Kidney capillary endothelial cell (primary cell): ENCODE results near the gene EGFL7.
"Not testable (repeated sequence)": the region's sequence is repeated elsewhere in the genome, so short reads cannot be mapped to it uniquely, and the experiment has no call there.

Experiments used
- DNase-seq: peaks from one replicate; pipeline ENCODE4 v3.0.0-alpha.2; 2018; ENCODE audit warnings: low spot score

EGFL7 gene

DNA sequence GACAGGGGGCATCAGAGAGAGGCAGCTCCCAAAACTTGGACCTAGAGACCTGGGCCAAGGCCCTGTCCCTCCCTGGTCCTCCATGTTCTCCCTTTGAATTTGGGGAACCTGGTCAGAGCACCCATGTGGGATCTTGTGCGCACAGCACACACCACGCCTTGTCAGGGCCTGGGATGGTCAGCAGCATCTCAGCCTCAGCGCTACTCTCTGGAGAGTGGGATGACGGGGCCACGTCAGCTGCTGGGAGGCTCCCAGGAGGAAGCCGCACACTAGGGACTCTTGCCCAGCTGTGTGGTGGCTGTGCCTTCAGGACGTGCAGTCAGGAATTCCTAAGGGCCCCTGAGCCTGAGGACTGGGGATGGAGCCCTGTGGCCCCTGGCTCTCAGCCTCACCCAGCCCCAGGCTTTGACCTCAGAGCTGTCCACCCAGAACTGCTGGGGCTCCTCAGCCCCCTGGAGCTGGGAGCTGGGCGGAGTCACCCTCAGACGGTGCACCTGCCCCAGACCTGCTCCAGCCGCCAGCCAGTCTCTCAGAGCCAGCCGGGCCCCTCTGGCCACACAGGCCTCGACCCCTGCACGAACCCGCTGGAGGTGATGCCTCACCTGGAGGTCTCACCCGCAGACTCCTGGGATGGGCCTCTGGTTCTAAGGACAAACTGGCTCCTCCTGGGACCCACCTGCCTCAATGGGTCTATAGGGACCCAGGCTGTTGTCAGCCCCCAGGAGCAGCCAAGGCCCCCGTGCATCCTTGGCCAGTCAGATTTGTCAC is 38.3 kb upstream of the EGFL7 start:
- no peak for DNase-seq

DNA sequence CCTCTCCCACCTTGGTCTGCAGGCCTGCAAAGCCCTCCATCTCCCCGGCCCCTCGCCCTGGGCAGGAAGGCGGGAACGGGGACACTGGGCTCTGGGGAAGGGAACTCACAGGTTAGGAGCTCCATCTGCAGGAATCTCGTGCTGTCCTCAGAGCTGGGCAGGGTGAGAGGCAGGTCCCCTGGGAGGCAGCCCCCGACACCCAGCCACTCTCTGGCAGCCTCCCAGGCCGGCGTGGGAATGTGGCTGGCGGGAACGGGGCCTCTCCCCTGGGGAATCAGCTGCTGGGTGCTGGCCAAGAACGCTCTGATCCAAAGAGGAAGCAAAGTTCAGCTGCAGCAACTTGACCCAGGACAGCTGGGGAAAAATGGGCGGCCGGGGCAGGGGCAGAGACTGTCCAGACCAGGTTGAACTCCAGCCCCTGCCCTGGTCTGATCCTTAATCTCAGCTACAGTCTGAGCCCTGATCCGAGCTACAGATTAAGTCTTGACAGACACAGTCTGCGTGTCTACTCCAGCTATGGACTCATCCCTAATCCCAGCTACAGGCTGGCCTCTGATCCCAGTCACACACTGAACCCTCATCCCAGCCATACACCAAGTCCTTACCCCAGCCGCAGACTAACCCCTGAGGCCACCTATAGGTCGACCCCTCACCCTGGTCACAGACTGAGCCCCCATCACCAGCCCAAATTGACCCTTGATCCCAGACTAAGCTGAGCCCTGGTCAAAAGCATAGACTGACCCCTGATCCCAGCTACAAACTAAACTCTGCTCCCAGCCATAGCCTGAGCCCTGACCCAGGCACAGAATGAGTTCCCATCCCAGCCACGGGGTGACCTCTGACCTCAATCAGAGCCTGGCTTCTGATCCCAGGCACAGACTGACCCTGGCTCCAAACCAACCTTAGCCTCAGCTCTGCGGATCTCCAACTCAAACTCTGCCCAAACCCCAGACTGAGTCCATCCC is 37.3 kb upstream of the EGFL7 start:
- DNase-seq: peak; percentile 45

DNA sequence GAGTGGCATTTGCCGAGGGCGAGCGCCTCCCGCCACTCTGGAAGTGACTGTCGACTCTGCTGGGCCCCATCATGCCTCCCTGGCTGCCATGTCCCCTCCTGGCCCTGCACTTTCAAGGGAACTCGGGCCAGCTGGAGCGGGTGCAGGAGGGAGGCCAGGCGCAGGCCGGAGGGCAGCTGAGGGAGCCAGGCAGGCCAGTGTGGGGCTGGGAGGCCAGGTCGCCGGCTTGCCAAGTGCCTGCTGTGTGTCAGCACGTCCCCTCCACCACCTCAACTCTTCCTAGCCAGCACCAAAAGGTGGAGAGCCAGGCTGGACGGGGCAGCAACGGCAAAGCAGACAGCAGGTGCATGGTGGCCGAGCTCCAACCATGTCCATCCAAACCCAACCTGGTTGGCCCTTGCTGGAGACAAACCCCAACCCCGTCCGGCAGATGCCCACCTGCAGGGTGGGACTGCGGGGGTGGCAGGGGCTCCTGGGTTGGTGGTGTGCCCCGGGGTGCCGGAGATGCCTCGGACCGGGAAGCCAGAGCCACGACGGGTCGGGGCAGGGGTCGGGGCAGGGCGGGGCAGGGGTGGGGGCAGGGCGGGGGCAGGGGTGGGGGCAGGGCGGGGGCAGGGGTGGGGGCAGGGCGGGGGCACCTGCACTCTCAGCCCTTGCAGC is 36.5 kb upstream of the EGFL7 start:
- no peak for DNase-seq

DNA sequence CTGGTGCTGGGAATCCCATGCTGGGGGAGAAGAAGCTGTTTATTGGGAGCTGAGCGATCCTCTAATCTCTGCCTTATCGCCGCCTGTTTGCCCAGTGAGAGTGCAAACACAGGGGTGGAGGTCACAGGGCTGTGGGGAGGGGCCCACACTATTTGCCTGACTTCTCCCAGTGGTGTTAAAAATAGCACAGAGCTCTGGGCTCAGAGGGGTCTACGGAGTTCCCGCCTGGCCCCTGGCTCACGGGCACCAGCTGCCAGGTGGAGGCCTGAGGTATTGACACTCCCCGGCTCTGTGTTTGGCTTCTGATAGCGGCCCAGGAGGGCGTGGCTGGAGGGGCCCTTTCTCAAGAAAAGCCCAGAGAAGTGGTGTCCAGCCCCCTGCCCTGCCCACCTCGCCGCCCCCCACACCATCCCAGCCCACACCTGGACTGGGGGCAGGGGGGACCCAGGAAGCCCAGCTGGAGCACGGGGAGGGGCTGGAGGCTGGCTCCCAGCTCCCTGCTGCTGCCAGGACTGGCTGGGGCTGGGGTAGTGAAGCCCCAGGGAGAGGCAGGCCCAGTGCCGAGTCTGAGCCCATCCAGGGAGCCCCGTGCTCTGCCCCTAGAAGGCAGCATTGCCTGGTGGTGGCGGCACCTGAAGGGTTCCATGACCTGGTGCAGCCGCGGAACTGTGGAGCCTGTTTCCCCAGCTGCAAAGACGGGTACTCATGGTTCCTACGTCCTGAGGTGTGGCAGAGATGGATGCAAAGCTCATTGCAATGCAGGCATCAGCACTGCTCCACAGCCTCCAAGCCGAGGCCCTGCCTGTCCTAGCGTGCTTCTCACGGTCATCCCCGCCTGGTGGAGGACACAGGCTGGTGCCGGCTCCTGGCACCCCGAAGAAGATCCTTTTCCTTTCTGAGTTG is 35.7 kb upstream of the EGFL7 start:
- no peak for DNase-seq

DNA sequence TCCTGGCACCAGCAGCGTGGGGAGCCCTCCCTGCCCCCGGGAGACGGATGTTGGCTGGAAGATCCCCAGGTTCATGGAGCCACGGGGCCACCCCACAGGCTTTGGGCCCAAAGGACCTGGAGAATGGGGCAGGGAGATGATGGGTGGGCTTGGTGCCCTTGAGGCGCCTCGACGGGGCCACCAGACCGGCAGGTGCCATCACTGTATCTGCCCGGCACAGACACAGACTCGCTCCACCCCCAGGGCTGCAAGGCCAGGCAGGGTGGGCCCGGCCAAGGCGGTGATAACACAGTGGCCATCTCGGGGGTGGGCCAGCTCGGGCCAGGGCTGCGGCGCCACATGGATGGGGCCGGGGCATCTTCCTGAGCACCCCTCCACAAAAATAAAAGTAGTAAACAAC is 35.0 kb upstream of the EGFL7 start:
- DNase-seq: no peak

DNA sequence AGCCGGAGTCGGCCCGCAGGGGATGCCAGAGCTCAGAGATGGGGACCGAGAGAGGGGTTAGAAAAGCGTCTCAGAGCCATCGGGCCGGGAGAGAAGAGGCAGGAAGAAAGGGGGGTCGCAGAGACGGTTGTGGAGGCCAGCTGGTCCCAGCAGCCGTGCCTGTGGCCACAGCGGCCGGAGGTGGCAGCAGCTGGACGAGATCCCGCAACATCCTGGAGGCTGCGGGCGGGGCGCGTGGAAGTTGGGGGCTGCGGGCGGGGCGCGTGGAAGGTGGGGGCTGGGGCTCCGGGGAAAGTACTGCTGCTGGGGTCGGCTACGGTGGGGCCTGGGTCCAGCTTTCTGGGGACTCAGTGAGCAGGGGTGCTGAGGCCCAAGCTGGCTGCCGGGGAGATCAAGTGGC is 34.4 kb upstream of the EGFL7 start:
- DNase-seq: no peak

DNA sequence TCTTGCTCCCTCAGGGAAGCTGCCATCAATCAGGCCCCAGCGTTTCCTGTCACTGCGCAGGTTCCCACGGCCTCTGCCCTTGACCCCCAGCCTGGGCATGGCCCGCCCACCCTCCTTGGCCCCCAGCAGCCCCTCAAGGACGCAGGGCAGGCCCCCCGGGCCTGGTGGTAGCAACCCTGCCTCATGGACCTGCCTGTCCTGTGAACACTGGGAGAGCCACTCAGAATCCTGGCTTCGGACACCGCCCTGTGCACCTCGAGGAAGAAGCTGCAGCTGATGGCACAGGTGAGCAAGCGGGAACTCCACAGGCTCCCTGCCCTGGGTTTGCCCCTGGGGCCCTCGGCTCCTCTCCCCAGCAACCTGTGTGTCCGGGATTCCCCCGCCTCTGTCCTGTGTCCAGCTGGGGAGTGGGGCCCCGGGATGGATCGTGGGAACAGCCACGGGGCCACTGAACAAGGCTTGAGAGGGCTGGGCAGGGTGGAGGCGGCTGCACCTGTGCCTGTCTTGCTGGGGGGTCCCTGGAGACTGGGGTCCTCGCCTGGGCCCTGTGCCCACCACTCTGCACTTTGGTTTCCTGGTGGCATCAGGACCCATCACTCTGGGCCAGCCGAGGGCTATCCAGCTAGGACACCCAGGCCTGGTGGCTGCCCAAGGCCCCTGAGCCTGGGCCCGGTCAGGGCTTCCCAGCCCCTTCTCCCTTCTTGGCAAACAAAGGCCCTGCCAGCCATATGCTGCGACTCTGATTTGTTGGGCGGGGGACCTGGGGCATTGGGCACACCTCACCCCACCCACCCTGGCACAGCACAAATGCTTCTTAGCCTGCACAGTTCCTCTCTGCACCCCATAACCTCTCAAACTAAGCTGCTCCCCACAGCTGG is 33.5 kb upstream of the EGFL7 start:
- DNase-seq: no peak

DNA sequence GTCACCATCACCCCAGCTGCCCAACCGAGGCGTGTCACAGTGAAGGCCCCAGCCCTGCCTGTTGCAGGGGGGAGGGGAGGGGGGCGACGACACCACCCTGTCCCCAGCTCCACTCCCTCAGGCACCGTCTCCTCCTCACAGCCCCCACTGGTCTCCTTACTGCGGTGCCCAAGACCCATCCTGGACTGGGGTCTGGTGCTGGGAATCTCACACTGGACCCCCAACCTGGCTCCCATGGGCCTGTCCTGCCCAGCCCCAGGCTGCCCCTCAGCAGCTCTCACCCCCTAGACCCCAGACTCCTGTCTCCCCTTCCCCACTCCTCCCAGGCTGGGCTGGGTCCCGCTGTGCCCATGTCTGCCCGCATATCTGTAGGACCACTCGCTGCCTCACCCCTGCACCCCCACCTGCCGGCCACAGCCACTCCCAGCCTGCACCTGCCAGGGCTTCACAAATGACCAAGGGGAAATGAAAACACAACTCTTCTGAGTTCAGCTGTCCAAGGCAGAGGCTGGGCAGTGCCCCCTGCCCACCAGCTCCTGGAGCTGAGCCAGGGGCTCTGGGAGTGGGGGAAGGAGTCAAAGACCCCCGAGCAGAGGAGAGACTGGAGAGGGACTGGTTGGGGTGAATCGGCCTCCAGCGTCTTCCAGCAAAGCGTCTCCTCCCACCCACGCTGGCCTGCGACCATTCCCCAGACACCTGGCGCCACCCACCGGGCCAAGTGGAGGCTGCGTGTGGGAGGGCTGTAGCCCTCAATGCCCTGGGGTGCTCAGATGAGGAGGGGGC is 32.6 kb upstream of the EGFL7 start:
- peak; percentile 47 for DNase-seq

DNA sequence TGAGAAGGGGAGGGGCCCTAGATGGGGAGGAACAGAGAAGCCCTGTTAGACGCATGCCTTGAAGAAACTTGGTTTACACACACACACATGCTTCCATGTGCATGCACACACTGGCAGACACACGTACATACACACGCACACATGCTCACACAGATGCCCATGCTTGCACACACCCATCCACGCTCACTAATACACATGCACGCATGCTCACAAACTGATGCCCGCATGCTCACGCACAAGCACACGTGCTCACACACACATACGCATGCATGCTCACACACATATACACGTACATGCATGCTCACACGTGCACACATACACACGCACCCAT is 32.1 kb upstream of the EGFL7 start:
- DNase-seq: no peak

DNA sequence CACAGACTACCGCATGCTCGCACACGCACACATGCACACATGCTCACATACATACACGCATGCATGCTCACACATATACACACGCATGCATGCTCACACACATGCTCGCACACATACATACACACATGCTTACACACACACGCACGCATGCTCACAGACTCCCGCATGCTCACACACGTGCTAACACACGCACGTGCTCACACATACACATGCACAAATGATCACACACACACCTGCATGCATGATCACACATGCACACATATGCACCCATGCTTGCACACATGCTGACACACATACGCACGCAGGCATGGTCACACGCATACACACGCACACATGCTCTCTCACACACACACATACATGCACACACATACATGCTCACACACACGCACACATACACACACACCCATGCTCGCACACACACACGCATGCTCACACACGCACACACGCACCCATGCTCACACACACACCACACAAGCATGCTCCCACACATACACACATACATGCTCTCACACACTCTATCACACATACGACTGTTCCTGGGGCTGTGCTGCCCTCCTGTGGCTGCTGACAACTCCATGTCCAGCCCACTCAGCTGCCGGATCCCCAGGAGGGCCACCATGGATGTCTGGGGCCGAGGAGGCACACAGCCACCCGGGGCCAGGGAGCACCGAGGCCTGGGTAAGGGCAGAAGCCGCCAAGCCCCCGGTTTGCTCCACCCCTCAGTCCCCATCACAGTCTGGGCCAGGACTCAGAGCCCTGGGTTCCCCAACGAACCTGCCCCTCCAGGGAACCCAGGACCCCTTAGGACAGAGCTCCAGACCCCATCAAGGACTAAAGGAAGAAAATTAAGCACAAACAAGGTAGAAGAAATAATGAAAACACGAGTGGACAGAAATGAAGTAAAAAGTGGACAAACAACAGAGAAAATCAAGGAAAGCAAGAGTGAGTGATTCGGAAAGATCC is 31.4 kb upstream of the EGFL7 start:
- peak; percentile 67 for DNase-seq

DNA sequence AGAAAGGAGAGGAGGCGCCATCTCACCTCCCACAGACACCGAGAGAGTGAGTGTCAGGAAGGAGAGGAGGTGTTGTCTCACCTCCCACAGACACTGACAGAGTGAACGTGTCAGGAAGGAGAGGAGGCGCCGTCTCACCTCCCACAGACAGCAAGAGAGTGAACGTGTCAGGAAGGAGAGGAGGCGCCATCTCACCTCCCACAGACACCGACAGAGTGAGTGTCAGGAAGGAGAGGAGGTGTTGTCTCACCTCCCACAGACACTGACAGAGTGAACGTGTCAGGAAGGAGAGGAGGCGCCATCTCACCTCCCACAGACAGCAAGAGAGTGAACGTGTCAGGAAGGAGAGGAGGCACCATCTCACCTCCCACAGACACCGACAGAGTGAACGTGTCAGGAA is 30.6 kb upstream of the EGFL7 start:
- DNase-seq: not testable (repeated sequence)

DNA sequence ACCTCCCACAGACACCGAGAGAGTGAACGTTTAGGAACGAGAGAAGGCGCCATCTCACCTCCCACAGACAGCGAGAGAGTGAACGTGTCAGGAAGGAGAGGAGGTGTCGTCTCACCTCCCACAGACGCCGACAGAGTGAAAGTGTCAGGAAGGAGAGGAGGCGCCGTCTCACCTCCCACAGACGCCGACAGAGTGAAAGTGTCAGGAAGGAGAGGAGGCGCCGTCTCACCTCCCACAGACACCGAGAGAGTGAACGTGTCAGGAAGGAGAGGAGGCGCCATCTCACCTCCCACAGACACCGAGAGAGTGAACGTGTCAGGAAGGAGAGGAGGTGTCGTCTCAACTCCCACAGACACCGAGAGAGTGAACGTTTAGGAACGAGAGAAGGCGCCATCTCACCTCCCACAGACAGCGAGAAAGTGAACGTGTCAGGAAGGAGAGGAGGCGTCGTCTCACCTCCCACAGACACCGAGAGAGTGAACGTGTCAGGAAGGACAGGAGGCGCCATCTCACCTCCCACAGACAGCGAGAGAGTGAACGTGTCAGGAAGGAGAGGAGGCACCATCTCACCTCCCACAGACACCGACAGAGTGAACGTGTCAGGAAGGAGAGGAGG is 30.1 kb upstream of the EGFL7 start:
- DNase-seq: not testable (repeated sequence)

DNA sequence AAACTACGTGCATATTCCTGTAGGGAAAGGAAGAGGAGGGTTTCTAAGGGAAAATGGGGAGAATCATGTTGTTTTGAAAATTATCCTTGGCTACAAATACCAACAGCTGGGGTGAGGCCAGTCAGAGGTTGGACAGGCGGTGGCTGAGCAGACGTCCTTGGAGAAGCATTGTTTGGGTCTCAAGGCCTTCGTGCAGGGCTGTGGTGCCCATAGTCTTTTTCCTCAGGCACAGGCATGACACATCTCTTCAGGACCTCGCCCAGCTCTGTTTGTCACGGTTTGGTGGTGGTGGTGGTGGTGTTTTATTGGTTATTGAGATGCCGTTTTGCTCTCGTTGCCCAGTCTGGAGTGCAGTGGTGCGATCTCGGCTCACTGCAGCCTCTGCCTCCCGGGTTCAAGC is 27.8 kb upstream of the EGFL7 start:
- no peak for DNase-seq

DNA sequence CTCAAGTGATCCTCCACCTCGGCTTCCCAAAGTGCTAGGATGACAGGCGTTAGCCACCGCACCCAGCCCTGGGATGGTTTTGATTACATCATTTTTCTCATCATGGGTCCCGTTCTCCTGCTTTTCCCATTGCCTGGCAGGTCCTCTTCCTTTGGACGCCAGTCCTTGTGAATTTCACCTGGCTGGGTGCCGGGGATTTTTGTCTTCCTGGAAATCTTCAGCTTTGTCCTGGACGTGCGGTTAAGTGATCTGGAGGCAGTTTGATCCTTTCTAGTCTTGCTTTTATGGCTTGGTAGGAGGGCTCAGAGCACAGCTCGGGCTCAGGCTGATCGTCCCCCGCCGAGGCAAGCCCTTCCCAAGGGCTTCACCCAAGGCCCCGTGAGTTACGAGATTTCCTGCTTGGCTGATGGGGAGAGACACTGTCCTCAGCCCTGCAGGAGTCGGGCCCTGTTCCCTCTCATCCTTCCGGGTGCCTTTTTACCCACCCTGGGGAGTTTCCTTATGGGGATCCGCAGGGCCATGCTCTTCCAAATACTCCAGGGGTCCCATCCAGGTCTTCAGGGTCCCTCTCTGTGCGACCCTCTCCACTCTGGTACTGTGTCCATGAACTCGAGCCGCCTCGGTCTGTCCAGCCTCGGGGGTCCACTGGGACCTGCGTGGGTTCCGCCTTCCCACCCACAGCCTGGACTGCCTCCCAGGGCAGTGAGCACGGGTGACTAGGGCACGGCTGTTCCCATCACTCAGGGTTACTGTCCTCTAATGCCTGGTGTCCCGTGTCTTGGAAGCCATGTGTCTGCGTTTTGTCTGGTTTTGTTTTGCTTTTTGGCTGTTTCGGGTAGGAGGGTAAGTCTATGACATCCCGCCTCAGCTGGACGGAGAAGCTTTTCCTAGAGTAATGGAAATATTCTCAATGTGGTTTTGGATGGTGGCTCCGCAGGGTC is 22.3 kb upstream of the EGFL7 start:
- DNase-seq: no peak

DNA sequence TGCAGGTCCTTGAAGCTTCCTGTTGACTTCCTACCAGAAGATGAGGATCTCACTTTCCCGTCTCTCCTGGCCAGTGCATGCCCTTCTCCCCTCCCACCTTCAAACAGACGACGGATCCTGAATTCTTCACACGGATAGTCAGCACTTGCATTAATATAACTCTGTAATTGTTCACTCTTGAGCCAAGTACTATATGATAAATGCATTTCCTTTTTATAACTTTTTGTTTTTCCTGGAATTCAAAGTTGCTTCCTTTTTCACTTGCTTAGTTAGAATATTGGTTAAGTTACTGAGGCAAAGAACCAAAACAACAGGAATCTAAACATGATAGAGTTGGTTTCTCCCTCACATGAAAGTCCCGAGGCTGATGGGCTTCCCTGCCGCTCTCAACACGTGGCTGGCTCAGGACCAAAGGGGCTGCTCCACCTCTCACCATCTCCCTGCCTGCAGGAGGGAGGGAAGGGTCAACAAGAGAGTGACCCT is 20.2 kb upstream of the EGFL7 start:
- peak; percentile 75 for DNase-seq

DNA sequence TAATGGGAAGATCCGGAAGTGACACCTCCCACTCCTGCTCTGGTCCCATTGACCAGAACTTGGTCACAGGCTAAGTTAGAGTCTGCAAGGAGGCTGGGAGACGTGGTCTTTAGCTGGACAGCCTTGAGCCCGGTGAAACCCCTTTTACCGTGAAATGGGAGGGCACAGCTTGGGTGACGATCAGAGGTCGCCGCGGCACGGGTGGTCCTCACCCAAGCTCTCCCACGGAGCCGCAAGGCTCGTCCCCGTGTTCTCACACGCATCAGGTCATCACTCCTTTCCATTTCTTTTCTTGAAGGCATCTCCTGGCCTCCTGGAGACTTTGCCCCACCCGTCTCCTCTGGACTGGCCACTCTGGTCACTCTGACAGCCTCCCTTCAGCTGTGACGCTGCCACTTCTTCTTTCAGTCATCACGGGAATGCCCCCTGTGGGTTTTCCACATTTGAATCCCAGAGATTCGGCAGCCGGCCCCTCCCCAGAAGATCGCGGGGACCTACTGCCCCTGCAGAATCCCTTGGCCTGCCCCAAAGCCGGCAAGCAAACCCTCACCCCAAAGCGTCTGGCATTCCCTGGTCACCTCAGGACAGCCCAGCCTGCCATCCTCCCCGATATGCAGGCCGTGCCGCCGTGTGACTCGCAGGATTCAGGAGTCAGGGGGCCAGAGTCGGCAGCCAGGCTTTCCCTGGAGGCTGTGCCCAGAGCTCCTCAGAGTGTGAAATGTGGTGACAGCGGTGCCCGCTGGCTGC is 18.9 kb upstream of the EGFL7 start:
- no peak for DNase-seq

DNA sequence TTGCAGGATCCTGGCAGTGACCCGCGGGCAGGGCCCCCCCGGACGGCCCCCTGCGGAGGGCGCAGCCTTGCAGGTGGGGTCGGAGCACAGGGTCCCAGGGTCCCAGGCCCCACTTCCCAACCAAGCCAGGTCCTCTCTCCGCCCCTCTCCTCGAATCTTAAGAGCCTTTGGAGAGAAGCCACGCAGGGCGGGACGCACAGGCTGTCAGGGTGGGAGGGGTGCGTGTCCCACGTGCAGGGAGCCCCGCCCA is 18.4 kb upstream of the EGFL7 start:
- no peak for DNase-seq
